GM12874 (cell line): ENCODE results near the gene ARAP3.

Experiments used
- TF ChIP-seq, protein P1 (sequence below): IDR thresholded peaks from 2 replicates; pipeline ENCODE4 v1.5.1; 2011; ENCODE audit warnings: low read depth, mild to moderate bottlenecking, control low read depth, low read length, moderate library complexity; ENCODE audit not compliant: insufficient read depth

The ARAP3 gene

DNA sequence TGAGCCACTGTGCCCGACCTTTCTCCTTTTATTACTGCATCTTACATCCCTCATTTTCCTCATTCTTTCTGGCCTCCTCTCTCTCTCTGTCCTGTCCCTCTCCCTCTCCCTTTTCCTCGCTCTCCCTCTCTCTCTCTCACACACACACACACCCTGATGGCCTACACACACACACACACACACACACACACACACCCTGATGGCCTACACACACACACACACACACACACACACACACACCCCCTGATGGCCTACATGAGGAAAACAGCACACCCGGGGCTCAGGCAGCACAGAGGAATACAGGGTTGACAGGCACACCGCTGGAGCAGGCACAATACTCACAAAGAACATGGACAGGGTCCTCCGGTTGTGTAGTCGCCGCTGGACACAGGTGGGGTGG, 27.0 kb downstream of the ARAP3 start:
- TF ChIP-seq, protein P1, sequence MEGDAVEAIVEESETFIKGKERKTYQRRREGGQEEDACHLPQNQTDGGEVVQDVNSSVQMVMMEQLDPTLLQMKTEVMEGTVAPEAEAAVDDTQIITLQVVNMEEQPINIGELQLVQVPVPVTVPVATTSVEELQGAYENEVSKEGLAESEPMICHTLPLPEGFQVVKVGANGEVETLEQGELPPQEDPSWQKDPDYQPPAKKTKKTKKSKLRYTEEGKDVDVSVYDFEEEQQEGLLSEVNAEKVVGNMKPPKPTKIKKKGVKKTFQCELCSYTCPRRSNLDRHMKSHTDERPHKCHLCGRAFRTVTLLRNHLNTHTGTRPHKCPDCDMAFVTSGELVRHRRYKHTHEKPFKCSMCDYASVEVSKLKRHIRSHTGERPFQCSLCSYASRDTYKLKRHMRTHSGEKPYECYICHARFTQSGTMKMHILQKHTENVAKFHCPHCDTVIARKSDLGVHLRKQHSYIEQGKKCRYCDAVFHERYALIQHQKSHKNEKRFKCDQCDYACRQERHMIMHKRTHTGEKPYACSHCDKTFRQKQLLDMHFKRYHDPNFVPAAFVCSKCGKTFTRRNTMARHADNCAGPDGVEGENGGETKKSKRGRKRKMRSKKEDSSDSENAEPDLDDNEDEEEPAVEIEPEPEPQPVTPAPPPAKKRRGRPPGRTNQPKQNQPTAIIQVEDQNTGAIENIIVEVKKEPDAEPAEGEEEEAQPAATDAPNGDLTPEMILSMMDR = no peak

DNA sequence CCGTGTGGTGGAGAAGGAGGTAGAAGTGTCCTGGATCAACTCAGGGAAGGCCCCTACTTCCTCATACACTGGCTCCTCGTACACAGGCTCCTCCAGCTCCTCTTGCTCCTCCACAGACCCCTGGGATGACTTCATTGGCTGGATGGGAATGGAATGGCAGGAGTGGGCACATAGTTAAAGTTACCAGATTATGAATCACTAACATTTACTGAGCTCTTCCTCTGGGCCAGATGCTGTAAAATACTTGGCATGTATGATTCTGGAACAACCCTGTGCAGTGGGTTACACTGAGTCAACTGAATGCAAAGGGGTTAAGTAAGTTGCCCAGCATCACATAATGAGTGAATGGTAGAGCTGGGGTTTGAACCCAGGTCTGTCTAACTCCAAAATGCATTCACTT, 27.7 kb downstream of the ARAP3 start:
- TF ChIP-seq, protein P1 = no peak

DNA sequence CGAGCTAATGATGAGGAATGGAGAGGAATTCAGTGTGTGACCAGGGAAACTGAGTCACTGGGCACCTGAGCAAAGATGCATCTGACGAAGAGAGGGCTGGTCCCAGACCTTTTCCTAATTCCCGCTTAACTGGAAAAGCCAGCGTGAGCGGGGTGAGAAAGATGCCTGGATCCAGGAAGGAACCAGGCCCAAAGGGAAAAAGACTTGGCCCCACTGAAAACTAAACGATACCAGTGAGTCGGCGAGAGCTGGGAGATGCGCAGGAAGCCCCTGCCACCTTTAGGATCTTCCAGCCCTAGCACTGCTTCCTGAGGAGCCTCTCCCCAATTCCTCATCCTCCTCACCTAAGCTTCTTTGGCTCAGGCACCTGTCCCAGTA, 30.3 kb downstream of the ARAP3 start:
- TF ChIP-seq, protein P1 = no peak

DNA sequence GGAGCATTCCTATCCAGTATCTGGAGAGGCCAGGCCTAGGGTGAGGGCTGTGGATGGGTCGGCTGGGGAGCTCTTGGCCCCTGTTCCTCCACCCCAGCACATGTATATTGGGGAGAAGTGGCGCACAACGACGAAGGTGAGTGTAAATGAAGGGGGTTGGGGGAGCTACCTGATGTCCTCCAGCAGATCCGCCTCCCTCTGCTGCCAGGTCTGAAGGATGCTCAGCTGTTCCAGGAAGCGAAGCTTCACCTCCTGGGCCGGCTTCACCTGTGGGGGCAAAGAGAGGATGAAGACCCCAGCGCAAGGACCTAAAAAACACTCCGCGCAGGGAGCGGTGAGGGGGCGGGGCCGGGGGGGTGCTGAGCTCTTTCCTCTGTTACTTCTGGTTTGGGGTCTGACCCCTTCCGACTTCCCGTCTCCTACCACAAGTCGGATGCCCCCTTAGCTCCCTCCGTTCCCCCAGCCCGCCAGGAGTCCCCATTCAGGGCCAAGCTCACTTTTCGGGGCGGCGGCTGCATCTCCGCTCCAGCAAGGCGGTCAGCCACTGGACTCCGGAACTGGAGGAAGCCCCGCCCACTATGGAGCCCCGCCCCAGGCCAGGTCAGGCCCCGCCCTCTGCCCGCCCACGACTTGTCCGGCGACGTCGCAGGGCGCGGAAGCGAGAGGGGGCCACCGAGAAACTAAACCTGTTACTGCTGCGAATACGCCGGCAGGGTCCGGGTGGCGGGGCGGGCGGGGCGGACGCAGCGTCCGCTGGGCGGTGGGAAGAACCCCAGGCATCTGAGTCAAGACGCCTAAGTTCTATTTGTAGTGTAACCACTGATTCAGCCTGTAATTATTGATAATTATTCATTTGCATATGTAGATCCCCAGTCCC, 30.9 kb downstream of the ARAP3 start, which contains the start of gene FCHSD1:
FCHSD1 (minus strand) TSS at position 568 of the 877 bp plus-strand sequence; CDS start at position 518, 50 bp downstream.
- TF ChIP-seq, protein P1 = no peak

DNA sequence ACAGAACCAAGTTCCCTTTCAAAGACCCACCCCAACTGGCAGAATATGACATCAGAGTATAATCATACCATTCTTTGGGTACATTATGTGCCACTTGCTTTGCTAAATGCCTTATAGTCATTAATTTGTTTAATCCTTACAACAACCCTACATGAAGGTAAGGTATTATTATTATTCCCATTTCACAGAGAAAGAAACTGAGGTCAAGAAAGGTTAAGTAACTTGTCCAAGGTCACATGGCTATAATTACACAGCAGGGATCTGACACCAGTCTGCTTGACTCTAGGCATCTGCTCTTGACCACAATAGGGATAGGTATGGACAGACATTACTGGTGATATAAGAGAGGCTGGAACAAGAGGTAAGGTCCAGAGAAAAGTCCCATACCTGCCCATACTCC, 32.1 kb downstream of the ARAP3 start:
- TF ChIP-seq, protein P1 = no peak

DNA sequence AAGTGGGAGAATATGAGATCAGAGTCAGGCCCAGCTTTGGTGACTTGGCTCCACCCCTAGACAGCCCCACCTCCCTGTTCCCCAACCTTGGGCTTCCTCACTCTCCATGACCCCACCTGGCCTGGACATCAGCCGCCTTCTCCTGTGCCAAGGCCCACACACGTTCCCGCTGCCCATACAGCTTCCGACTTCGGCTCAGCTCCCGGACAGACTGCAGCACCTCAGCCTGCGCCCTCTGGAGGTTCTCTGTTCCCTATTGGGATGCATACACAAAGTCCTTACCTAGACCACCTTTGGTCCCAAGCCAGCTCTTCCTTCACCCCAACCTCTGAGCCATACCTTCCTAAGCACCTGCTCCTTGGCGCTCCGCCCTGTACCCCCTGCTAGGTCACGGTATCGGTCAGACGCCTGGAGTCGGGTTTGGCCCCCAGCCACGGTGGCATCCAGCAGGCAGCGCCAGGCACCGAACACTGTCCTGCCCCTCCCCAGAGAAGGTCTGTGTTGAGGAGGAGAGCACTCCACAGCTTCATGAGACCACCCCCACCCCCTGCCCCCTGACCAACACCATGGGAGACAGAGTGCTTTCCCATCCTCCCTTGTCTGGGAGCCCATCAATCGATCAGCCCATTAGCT, 32.9 kb downstream of the ARAP3 start:
- TF ChIP-seq, protein P1 = no peak

DNA sequence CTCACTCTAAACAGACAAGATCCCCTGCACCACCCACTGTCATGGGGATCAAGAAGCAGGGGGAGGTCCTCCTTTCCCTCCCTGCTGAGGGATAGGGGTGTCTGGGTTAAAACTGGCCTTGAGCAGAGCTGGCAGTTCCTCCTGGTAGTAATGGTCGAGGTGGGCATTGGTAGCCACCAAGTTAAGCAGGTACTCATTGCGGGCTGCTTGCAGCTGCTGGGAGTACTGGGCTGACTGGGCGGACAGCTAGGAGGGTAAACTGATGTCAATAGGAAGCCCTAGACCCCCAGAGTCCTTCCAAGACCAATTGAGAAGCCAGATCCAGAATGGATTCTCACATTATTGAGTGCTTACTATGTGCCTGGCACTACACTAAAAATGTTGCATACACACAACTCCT, 34.2 kb downstream of the ARAP3 start:
- TF ChIP-seq, protein P1 = no peak
